GM23248 (cell line): Measurements from ENCODE around the gene HPN.

Experiments used
- EZH2 ChIP-seq: fragments of 200-600 bp; sonication (generic); IDR thresholded peaks from 2 replicates; pipeline ENCODE4 v1.6.1; 2018; ENCODE audit warnings: antibody characterized with exemption, mild to moderate bottlenecking; ENCODE audit not compliant: insufficient read depth, poor library complexity, severe bottlenecking
- EZH2phosphoT487 ChIP-seq: fragments of 200-600 bp; sonication (generic); IDR thresholded peaks from 2 replicates; pipeline ENCODE4 v1.6.1; 2018; ENCODE audit warnings: antibody characterized with exemption, moderate library complexity, mild to moderate bottlenecking, low read depth; ENCODE audit not compliant: insufficient read depth

DNA sequence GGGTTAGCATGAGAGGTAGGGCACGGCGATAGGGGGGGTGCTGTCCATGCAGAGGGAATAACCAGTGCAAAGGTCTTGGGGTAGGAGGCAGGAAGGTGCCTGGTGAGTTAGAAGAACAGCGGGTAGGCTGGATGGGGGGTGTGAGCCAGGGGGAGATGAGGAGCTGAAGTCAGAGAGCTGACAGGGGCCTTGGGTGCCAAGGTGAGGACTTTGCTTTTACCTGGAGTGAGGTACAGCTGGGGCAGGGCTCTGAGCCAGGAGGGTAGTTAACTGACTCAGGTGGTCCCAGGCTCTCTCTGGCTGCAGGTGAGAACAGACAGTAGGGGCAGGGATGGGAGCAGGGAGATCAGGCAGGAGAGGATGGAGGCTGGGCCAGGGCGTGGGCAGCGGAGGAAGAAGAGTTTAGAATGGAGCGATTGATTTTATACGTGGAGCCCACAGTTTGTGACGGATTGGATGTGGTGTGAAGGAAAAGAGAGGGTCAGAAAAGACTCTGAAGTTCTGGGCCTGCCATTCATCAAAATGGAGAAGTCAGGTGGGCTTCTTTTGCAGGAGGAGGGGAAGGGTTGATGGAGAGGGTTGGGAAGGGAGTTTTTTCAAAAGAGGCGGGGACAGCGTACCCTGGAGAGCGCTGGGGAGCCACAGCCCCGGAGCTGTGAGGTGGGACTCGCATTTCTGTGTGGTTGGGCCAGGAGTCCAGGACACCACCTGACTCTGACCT lies 42.6 kb upstream of the HPN start:
- TF ChIP-seq EZH2phosphoT487 (no peak), EZH2 (no peak)
